NB4 (cell line): ENCODE data around the gene ARHGAP22.

Source experiments
- DNase-seq: peaks from one replicate; pipeline ENCODE4 v3.0.0; 2010; ENCODE audit warnings: low read depth
- H3K4me3 ChIP-seq: one replicate; pipeline ENCODE4 v1.5.1; 2011; ENCODE audit warnings: mild to moderate bottlenecking, low read depth, low read length, moderate library complexity
- MYC ChIP-seq: IDR thresholded peaks from 2 replicates; pipeline ENCODE4 v1.6.1; 2011; ENCODE audit warnings: low read depth, low read length
- POLR2A ChIP-seq: IDR thresholded peaks from 2 replicates; pipeline ENCODE4 v1.6.1; 2011; ENCODE audit warnings: mild to moderate bottlenecking; ENCODE audit not compliant: insufficient read length; ENCODE audit errors: extremely low read depth
- TF ChIP-seq, protein P1 (sequence below): IDR thresholded peaks from one replicate; pipeline ENCODE4 v1.5.1; 2012; ENCODE audit warnings: low read depth, low read length
- TF ChIP-seq, protein P2 (sequence below): IDR thresholded peaks from 2 replicates; pipeline ENCODE4 v1.6.1; 2011; ENCODE audit warnings: low read depth, low read length

Gene ARHGAP22

DNA sequence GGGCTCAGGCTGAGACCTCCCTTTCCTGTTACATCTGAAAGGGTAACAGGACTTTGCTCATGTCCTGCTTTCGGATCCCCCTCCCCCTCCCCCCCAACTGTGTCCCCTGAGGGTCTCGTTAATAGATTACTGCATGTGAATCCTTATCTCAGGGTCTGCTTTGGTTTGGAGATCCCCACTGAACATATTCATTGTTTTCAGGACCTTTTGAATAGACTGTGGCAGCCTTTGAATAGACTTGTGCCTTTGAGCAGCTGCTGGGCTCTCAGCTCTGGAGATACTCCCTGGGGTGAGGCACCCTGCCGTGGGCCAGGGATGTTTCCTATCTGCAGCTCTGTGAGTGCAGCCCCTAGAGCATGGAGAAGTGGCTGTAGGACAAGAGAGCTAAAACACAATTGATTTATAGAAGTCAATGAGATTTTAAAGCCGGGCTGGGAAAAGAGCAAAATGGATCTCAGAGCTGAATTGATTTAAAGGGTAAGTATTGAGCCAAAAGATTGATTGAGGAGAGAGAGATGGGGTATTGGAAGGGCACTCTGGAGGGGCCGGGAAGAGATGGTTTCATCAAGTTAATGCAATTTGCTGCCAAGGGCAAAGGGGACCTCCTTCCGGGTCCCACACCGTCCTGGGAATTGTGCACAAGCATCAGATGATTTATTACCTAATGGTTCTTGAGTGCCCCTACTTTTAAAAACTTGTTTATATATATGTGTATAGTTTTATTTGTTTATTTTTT lies 9.9 kb downstream of the ARHGAP22 start:
- TF ChIP-seq, protein P1, sequence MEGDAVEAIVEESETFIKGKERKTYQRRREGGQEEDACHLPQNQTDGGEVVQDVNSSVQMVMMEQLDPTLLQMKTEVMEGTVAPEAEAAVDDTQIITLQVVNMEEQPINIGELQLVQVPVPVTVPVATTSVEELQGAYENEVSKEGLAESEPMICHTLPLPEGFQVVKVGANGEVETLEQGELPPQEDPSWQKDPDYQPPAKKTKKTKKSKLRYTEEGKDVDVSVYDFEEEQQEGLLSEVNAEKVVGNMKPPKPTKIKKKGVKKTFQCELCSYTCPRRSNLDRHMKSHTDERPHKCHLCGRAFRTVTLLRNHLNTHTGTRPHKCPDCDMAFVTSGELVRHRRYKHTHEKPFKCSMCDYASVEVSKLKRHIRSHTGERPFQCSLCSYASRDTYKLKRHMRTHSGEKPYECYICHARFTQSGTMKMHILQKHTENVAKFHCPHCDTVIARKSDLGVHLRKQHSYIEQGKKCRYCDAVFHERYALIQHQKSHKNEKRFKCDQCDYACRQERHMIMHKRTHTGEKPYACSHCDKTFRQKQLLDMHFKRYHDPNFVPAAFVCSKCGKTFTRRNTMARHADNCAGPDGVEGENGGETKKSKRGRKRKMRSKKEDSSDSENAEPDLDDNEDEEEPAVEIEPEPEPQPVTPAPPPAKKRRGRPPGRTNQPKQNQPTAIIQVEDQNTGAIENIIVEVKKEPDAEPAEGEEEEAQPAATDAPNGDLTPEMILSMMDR, result no peak
- H3K4me3 ChIP-seq, result no peak overlapping the region
- DNase-seq, result peak; percentile 68

DNA sequence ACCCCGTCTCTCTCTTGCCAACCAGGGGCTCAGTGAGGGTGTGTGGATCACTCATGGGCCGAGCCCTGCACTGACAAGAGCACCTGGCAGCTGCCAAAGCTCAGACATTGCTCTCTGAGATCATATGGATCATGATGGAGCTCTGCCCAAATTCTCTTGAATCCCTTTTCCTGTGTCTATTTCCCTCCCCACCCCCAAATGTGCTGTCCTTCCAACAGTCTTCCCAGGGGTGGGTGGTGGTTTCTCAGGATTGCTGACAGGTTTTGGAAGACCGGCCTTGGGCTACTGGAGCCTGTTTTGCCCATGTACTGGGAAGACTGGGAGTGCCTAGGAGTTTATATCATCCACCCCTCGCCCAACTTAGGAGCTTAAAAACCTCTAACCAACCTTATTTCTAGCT lies 10.5 kb downstream of the ARHGAP22 start:
- TF ChIP-seq MYC, result no peak
- TF ChIP-seq, protein P1, result no peak
- no peak for TF ChIP-seq POLR2A
- TF ChIP-seq, protein P2, sequence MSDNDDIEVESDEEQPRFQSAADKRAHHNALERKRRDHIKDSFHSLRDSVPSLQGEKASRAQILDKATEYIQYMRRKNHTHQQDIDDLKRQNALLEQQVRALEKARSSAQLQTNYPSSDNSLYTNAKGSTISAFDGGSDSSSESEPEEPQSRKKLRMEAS, result no peak
- no peak overlapping the region for H3K4me3 ChIP-seq
- DNase-seq, result no peak

DNA sequence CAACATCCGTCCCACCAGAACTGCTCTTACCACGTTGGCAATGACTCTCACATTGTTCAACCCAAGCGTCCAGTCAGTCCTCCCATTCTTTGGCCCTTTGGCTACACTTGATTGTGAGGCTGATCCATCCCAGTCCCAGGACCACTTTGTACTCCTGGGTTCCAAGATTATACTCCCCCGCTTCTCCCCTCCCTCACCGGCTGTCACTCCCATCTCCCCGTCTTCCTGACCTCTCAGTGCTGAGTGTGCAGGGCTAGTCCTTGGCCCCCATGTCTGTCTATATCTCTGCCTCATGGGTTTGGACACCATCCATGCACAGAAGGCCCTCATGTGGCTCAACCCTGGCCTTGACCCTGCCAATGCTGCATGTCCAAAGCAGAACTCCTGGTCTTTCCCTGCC lies 12.5 kb downstream of the ARHGAP22 start:
- DNase-seq, result no peak
- H3K4me3 ChIP-seq, result no peak overlapping the region
- TF ChIP-seq, protein P1, result no peak
- no peak for TF ChIP-seq MYC
- no peak for TF ChIP-seq POLR2A
- TF ChIP-seq, protein P2, result no peak

DNA sequence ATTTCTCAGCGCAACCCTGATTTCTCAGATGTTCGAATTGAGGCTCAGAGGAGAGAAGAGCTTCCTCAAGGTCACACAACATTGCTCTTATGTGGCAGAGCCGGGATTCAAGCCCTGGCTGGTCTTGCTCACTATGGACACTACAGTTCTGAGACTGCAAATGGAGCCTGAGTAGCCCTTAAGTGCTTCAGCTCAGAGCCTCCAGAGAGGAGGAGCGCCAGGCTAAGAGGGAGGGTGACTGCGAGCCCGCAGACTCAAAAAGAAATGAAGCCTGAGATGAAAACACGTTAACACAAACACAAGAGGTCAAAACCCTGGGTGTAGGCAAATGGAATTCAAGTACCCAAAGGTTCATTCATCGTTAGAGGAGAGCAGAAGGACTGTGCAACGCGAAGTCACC lies 13.9 kb downstream of the ARHGAP22 start:
- no peak overlapping the region for H3K4me3 ChIP-seq
- DNase-seq, result no peak
- TF ChIP-seq, protein P1, result no peak
- TF ChIP-seq, protein P2, result no peak
- TF ChIP-seq POLR2A (no peak), MYC (no peak)

DNA sequence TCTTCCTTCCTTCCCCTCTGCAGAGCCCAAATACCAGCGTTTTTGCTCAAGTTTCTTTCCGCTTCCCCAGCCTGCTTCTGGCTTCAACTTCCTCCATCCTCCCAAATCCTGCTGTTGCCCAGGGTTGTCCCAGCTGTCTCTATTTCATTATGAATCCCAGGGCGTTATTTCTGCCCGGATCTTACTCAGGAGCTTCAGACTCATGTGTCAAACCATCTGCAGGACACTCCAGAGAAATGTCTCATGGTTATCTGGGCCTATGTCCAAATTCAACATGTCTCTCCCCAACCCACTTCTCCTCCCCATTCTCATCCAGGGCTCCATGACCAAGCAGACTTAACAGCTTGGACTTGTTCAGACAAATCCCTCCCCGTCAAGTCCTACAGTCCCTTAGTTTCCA lies 15.6 kb downstream of the ARHGAP22 start:
- no peak for DNase-seq
- TF ChIP-seq POLR2A (no peak), MYC (no peak)
- TF ChIP-seq, protein P1, result no peak
- TF ChIP-seq, protein P2, result no peak
- H3K4me3 ChIP-seq, result no peak overlapping the region

DNA sequence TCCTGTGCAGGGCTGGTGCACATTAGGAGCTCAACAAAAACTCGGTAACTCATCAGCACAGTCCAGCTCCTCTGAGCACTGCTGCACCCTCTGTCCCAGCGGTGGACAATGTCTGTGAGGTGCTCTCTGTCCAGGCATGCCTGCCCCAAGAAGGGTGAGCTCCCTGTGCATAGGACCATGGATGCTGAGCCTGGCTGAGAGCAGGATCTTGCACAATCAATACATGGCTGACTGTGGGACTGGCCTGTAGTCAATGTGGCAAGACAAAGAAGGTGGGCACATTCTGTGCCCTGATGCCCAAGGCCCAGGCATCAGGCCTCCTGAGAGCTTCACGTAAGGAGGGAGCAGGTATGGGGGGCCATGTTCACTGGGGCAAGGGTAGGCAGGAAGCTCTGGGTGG lies 17.1 kb downstream of the ARHGAP22 start:
- DNase-seq, result no peak
- H3K4me3 ChIP-seq, result no peak overlapping the region
- TF ChIP-seq MYC, result no peak
- TF ChIP-seq, protein P1, result no peak
- TF ChIP-seq POLR2A, result no peak
- TF ChIP-seq, protein P2, result no peak
